AG04449 (cell line): Measurements from ENCODE around the gene LARP4.

Source experiments
- CTCF ChIA-PET: fragments of 350-600 bp; formaldehyde crosslinking; extraction: SDS; loops from one replicate; lab custom pipeline; 2021; ENCODE audit warnings: antibody characterized with exemption; lab: Yijun Ruan, JAX
- POLR2A ChIA-PET: fragments of 400-600, 350-600 bp; formaldehyde crosslinking; extraction: SDS; loops from one replicate; lab custom pipeline; 2020; ENCODE audit warnings: antibody characterized with exemption, inconsistent platforms; lab: Yijun Ruan, JAX
- DNase-seq: peaks from one replicate; pipeline ENCODE4 v3.0.0-alpha.2; 2010; ENCODE audit warnings: low read depth, low spot score
- H3K4me3 ChIP-seq: 2 replicates; pipeline ENCODE4 v1.5.1; 2011; ENCODE audit warnings: low read depth, mild to moderate bottlenecking, control low read depth, low read length
- TF ChIP-seq, protein P1 (sequence below): IDR thresholded peaks from one replicate; pipeline ENCODE4 v1.5.1; 2011; ENCODE audit warnings: mild to moderate bottlenecking, moderate library complexity, low read length, control low read depth, inconsistent platforms; ENCODE audit not compliant: insufficient read depth; ENCODE audit errors: missing control alignments

The LARP4 gene

DNA sequence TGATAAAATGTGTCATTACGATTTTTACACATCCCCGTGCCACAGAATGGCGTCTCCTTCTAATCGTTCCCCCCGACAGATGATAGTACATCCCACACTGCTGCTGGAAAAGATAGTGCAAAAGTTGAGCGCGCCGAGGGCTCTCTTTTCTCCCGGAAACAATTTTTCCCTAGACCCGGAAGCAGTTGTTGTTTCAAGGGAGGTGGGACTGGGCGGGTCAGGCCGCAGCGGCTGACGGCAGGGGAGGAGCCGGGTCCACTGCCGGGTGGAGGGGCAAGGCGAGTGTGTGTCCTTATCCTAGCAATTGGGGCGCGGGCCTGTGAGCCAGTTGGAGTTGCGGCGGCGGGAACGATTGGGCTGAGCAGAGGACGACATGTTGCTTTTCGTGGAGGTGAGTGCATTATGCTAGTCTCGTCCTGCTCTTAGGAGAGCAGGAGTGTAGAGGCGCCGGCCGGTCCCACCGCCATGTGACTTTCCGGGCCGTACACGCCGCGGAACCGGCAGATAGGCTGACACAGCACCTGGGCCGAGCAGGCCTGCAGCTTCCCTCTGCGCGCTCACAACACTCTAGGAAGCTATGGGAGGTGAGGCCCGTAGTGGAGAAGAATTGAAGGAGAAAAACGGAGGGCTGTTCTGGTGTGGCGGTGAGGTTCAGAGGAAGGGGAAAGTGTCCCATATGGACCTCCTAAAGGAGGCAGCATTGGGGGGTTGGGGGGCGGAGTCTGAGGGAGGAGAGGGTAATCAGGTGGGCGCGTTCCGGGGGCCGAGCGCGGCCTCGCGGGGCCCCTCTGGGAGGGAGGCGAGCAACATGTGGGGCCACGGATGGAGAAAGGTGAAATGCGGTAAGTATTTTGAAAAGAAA is at the start of gene LARP4:
TSS of gene LARP4 (plus strand) at position 248 of the 862 bp plus-strand sequence. CDS start at position 374, 126 bp downstream.
- peak within 1 kb of the TSS; percentile 91 for H3K4me3 ChIP-seq
- TF ChIP-seq, protein P1, sequence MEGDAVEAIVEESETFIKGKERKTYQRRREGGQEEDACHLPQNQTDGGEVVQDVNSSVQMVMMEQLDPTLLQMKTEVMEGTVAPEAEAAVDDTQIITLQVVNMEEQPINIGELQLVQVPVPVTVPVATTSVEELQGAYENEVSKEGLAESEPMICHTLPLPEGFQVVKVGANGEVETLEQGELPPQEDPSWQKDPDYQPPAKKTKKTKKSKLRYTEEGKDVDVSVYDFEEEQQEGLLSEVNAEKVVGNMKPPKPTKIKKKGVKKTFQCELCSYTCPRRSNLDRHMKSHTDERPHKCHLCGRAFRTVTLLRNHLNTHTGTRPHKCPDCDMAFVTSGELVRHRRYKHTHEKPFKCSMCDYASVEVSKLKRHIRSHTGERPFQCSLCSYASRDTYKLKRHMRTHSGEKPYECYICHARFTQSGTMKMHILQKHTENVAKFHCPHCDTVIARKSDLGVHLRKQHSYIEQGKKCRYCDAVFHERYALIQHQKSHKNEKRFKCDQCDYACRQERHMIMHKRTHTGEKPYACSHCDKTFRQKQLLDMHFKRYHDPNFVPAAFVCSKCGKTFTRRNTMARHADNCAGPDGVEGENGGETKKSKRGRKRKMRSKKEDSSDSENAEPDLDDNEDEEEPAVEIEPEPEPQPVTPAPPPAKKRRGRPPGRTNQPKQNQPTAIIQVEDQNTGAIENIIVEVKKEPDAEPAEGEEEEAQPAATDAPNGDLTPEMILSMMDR: no peak
- ChIA-PET POLR2A (interaction anchor here (1.5 kb wide), 1 partner anchor 11 kb away, joined by 3 read pairs; no protein-coding TSS in a partner anchor), CTCF (interaction anchor here (0.9 to 1.1 kb wide), 2 partner anchors 12 to 290 kb away, joined by 3 to 4 read pairs; no protein-coding TSS in a partner anchor)
- DNase-seq: peak; percentile 50

DNA sequence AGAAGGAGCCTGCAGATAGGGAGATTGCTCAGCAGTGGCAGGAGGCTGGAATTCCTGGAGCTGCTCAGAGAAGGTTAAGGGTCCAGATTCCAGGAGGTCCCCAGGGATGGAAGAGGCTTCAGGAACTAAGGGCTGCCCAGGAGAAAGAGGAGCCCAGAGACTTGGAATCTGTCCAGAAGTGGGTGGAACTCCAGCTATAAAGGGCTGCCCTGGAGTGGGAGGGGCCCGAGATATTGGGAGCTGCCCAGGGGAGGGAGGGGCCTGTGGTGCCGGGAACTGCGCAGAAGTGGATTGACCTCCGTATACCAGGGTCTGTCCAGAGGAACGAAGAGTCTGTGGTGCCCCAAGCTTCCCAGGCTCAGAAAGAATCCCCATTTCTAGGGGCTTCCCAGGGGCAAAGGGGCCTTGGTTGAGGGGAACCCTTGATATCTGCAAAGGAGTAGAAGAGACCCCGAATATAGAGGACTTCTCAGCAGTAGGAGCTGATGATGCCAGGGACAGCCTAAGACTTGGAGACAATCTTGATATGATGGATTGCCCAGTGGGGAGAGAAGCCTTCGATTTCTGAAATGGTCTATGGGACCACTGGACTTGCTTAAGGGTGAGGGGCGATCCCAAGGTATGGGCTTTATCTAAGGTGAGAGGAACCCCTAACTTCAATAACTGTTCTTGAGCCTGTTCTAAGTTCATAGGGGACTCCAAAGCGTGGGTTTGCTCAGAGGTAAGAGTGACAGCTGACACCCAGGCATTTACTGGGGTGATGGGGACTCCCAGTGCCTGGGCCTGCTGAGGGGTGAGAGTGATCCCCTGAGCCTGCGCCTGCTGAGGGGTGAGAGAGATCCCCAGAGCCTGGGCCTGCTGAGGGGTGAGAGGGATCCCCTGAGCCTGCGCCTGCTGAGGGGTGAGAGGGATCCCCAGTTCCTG is 49.3 kb upstream of the LARP4 start:
- TF ChIP-seq, protein P1: no peak
- DNase-seq: no peak
- CTCF ChIA-PET: no interaction called here

DNA sequence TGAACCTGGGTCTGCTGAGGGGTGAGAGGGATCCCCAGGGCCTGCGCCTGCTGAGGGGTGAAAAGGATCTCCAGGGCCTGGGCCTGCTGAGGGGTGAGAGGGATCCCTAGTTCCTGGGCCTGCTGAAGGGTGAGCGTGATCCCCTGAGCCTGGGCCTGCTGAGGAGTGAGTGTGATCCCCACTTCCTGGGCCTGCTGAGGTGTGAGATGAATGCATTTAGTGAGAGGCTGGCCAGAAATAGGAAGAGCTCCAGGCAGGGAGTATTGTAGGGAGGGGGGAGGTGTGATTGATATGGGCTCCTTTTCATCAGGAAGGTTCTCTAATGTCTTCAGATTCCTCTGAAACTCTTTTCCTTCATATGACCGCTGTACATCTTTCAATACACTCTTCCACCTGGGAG is 47.3 kb upstream of the LARP4 start:
- POLR2A ChIA-PET: no interaction called here
- no peak for DNase-seq
- CTCF ChIA-PET: interaction anchor here (0.8 kb wide), 1 partner anchor 39 kb away, joined by 3 read pairs; no protein-coding TSS in a partner anchor

More for the DNA sequence above, 49.3 kb upstream of the LARP4 start:
- POLR2A ChIA-PET: no interaction called here
- H3K4me3 ChIP-seq: no peak overlapping the region

DNA sequence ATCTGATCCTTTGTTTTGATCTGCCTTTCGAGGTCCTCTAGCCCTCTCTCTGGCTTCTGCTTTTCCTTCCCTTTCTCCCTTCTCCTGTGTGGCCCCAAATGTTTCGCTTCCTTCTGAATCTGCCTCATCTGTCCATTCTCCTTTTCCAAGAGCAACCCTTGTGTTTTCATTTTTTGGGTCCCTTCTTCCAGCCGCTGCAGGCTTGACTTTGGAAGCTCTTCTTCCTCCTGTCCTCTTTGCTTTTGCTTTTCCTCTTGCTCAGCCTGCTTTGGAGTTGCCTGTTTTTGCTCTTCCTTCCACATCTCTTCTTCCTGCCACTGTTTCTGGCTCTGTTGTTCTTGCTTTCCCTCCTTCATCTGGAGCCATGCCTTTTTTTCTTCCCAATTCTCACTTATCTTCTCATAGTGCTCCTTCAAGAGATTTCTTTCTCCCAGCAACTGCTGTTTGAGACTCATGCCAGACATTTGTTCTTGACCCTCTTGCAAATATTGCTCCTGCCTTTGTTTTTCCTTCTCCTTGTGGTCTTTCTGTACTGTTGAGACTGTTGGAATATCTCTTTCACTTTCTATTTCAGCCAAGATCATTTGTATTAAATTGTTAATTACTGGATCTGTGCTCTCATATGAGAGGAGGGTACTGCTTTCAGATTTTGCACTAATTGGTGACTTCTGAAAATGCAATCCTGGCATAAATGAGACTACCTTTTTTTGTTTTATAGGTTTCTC is 46.7 kb upstream of the LARP4 start:
- TF ChIP-seq, protein P1: no peak
- H3K4me3 ChIP-seq: no peak overlapping the region
- ChIA-PET POLR2A (no interaction called here), CTCF (interaction anchor here (0.8 kb wide), 1 partner anchor 40 kb away, joined by 3 read pairs; no protein-coding TSS in a partner anchor)
- DNase-seq: no peak

More for the DNA sequence above, 47.3 kb upstream of the LARP4 start:
- TF ChIP-seq, protein P1: no peak
- H3K4me3 ChIP-seq: no peak overlapping the region

DNA sequence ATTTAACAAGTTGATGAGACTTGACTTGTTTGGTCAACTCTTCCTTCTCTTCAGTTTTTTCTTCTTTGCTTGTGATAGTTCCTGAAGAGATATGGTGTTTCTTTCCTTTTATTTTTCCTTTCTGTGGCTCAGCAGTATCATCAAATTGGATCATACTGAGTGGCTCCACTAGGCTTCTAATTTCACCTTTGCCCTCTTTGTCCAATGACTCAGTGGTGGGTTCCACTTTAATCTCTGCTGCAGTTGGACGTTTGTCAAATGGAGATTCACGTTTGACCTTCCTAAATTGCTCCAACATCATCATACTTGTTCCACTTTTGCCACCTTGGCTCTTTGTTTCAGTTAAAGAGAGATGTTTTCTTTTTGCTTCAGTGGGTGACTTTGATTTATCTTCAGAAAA is 45.8 kb upstream of the LARP4 start:
- H3K4me3 ChIP-seq: no peak overlapping the region
- TF ChIP-seq, protein P1: no peak
- ChIA-PET CTCF (interaction anchor here (1.0 kb wide), 1 partner anchor 13 kb away, joined by 4 read pairs; no protein-coding TSS in a partner anchor), POLR2A (no interaction called here)
- DNase-seq: no peak
